Motor neuron (in vitro differentiated cells): ENCODE results near the gene ACVR2B. TPM values are rescaled to one million over a fixed set of nuclear protein-coding genes. Genes with fewer than 3 reads are reported as not detected.

Source experiments
- ATAC-seq, 8 experiments: fragments of 200-7000 bp; cut with Tn5 transposase; replicated peaks in 6 of 8; 2 replicates each; pipeline ENCODE4 v1.8.0; 2021; ENCODE audit warnings: mild to moderate bottlenecking in 8 of 8, moderate library complexity in 8 of 8
- H3K27ac ChIP-seq, 2 donors: fragments of 250-450 bp; sonication (Bioruptor Pico); 2 replicates each; pipeline ENCODE4 v1.9.0; 2021; ENCODE audit warnings: antibody characterized with exemption in 2 of 2, mild to moderate bottlenecking in 2 of 2, moderate library complexity in 1 of 2
- H3K4me1 ChIP-seq, 2 donors: fragments of 250-450 bp; sonication (Bioruptor Pico); replicated peaks in 1 of 2; 2 replicates each; pipeline ENCODE4 v1.6.1; 2021; ENCODE audit warnings: antibody characterized with exemption in 2 of 2, mild to moderate bottlenecking in 2 of 2, moderate library complexity in 1 of 2
- H3K4me3 ChIP-seq, 5 donors: fragments of 250-450 bp; sonication (Bioruptor Pico); 2 replicates each; pipeline ENCODE4 v1.9.0; 2021; ENCODE audit warnings: antibody characterized with exemption in 5 of 5, mild to moderate bottlenecking in 5 of 5, moderate library complexity in 4 of 5
- WGBS, 10 experiments: fragments of 450-650 bp; shearing (Covaris generic); methylation state at CpG; one replicate each; pipeline ENCODE4 v1.0.0; 2022; 5-methylcytosine and 5-hydroxymethylcytosine counted together
- in situ Hi-C, 9 experiments: fragments of 400-800 bp; cut with MboI; loops; one replicate each; pipeline ENCODE4 v1.15.0; 2021; ENCODE audit warnings: low sequenced_read_pairs in 9 of 9, low pct_unique_long_range_greater_than_20kb in 2 of 9; ENCODE audit not compliant: unreplicated experiment in 9 of 9
- total RNA-seq, 8 experiments: library from RNA; unstranded; fragments of 300-600 nt; gene quantifications; 2 replicates each; pipeline versions ENCODE4 v1.2.3 to v1.2.4, GENCODE V29; 2022

The ACVR2B gene
- total RNA-seq, 8 experiments from 2014 or later, result 1.2 to 83.1 (median 31.5) TPM

DNA sequence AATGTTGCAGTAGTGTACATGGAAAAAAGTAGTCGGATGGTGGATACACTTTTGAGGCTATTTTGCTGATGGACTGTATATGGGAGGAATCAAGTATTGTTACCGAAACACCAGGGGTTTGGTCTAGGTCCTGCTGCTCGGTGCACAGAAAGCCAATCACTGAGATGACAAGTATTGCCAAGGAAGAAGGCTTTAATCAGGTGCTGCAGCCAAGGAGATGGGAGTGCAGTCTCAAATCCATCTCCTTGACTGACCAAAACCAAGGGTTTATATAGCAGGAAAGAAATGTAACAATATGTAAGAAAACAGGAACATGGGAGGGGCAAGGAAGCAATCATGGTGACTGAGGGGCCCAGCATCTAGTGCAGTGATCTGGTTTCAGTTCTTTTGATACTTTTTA lies 2.8 kb upstream of the ACVR2B start:
- 60 to 100% (median 89%) methylated on average over 1 to 3 of the region's 3 CpGs; no CpG with 5 or more reads in 3 of the 10 experiments for WGBS, 10 experiments
- no peak overlapping the region for H3K4me3 ChIP-seq
- in situ Hi-C loops, result no loop called here
- H3K27ac ChIP-seq, result no peak overlapping the region
- H3K4me1 ChIP-seq, result peaks cover under 1% of the 10 kb centered on the region in 2 donors
- no peak for ATAC-seq

DNA sequence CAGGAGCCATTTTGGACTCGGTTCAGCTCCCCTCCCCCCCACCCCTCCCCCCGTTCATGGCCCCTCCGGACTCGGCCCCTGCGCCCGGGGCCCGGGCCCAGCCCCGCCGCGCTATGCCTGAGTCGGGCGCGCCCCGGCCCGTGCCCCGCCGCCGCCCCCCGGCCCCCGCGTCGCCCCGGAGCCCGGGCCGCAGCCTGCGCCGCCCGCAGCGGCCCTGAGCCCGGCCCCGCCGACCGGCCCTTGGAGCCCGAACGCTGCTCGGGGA lies 155 bp downstream of the ACVR2B start:
- no peak for ATAC-seq
- peak overlapping the region; percentile 91 to 98 (median 98) for H3K4me3 ChIP-seq
- no CpG with 5 or more reads among the region's 36 CpGs for WGBS, 10 experiments
- peaks cover 10 to 16% of the 10 kb centered on the region in 2 donors for H3K4me1 ChIP-seq
- H3K27ac ChIP-seq, result peak overlapping the region; percentile 99
- in situ Hi-C loops, result no loop called here

GRCh38 chr3:38454178-38454883 lies 641 bp downstream of the ACVR2B start:
- peak overlapping the region; percentile 91 to 98 (median 98) for H3K4me3 ChIP-seq
- ATAC-seq, result peak; percentile 34 to 72 (median 42)
- WGBS, 10 experiments, result no CpG with 5 or more reads among the region's 78 CpGs
- peaks cover 10 to 16% of the 10 kb centered on the region in 2 donors for H3K4me1 ChIP-seq
- peak overlapping the region; percentile 99 for H3K27ac ChIP-seq
- in situ Hi-C loops, result no loop called here

GRCh38 chr3:38454884-38455638 lies 1.4 kb downstream of the ACVR2B start:
- 0% methylated on average over 3 to 5 of the region's 72 CpGs; no CpG with 5 or more reads in 8 of the 10 experiments for whole genome bisulfite sequencing, 10 experiments
- peak; percentile 9 to 68 (median 64) for ATAC-seq
- H3K27ac ChIP-seq, result peak overlapping the region; percentile 99
- H3K4me1 ChIP-seq, result peaks cover 10 to 16% of the 10 kb centered on the region in 2 donors
- H3K4me3 ChIP-seq, result peak overlapping the region; percentile 91 to 98 (median 98)
- in situ Hi-C loops, result no loop called here

DNA sequence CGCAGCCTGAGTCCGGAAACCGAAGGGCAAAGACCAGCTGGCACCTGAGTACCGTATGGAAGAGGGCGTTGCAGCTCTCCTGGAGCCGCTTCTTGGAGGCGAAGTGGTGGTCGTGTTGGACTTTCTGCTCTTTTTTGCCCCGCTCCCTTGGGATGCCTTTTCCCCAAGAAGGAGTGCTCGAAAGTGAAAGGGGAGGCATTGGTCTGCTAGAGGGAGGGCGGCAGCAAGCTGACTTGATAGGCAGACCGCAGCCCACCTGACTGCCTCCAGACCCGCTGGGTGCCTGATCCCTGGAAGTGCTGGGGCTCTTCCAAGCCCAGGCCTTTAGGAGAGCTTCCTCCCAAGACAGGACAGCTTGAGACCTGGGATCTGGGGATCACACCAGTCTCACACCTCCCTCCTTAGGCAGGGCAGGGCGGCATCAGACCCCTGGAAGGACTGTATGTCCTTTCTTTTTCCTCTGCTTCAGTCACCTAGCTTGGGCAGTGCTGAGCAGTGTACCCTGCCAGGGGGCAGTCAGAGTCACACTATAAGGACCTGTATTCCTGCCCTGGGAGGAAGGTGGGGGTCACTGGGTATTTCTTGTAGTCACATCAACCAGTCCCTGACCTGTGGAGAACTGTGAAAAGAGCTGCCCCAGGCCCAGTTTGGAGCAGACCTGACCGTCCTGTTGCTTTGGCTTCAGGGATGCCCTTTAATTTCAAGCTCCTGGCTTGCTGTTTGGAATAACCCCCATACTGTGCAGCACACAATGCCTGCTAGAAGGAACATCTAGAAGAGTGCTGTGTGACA lies 2.1 kb downstream of the ACVR2B start:
- peak in 7 of 8 experiments; percentile 1 to 41 (median 33) for ATAC-seq
- Histone ChIP-seq H3K27ac (peak overlapping the region; percentile 99), H3K4me1 (peaks cover 10 to 16% of the 10 kb centered on the region in 2 donors), H3K4me3 (peak overlapping the region; percentile 91 to 98 (median 98))
- in situ Hi-C loops, result no loop called here
- 0 to 100% (median 21%) methylated on average over 1 to 3 of the region's 15 CpGs; no CpG with 5 or more reads in 4 of the 10 experiments for WGBS, 10 experiments

- 73 to 100% (median 93%) methylated on average over 1 to 8 of the region's 9 CpGs; no CpG with 5 or more reads in 1 of the 10 experiments for WGBS, 10 experiments
- H3K27ac ChIP-seq, result no peak overlapping the region
- no peak for ATAC-seq
- H3K4me1 ChIP-seq, result peaks cover 10 to 16% of the 10 kb centered on the region in 2 donors
- no peak overlapping the region for H3K4me3 ChIP-seq
- in situ Hi-C loops, result no loop called here
Measured at GRCh38 chr3:38457111-38458003, 3.7 kb downstream of the ACVR2B start.

DNA sequence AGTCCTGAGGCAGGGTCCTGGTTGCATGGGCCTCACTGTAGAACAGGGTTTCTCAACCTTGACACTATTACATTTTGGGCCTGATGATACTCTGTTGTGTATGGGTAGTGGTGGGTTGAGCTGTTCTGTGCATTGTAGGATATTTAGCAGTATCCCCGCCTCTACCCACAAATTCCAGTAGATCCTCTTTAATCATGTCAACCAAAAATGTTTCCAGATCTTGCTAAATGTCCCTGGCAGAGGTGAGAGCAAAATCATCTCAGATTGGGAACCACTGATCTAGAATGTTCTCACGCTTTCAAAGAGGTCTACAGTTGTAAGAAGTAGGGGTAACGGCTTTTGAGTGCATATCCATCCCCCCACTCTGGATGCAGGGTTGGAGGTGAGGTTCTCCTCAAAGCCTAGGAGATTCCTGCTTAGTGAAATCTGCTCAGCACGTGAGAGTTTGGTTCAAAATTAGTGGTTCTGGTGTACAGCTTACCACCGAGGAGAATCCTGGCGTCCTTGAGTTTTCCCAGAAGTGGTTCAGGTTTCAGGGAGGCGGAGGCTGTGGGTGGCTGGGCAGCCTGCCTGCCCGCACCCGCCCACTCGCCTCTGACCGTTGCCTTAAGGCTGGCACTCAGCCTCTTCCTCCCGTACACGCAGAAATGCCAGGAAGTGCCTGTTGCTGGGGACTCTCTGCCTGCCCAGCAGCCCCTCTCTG lies 5.3 kb downstream of the ACVR2B start:
- in situ Hi-C loops, result no loop called here
- Histone ChIP-seq H3K4me1 (peaks cover 10 to 16% of the 10 kb centered on the region in 2 donors), H3K27ac (no peak overlapping the region), H3K4me3 (no peak overlapping the region)
- WGBS, 10 experiments, result 0 to 100% (median 80%) methylated on average over 1 to 7 of the region's 13 CpGs; no CpG with 5 or more reads in 5 of the 10 experiments
- peak in 1 of 8 experiments; percentile 16 for ATAC-seq

- Histone ChIP-seq H3K4me3 (no peak overlapping the region), H3K27ac (no peak overlapping the region), H3K4me1 (peaks cover 10 to 16% of the 10 kb centered on the region in 2 donors)
- in situ Hi-C loops, result no loop called here
- WGBS, 10 experiments, result 83 to 86% methylated on average over 1 of the region's 10 CpGs; no CpG with 5 or more reads in 8 of the 10 experiments
- ATAC-seq, result no peak
Measured at GRCh38 chr3:38459499-38460048, 5.9 kb downstream of the ACVR2B start.

GRCh38 chr3:38460377-38461270 lies 6.9 kb downstream of the ACVR2B start:
- ATAC-seq, result no peak
- 58 to 100% (median 87%) methylated on average over 1 to 6 of the region's 12 CpGs for WGBS, 10 experiments
- no peak overlapping the region for H3K4me3 ChIP-seq
- in situ Hi-C loops, result no loop called here
- no peak overlapping the region for H3K27ac ChIP-seq
- peaks cover 10 to 16% of the 10 kb centered on the region in 2 donors for H3K4me1 ChIP-seq

DNA sequence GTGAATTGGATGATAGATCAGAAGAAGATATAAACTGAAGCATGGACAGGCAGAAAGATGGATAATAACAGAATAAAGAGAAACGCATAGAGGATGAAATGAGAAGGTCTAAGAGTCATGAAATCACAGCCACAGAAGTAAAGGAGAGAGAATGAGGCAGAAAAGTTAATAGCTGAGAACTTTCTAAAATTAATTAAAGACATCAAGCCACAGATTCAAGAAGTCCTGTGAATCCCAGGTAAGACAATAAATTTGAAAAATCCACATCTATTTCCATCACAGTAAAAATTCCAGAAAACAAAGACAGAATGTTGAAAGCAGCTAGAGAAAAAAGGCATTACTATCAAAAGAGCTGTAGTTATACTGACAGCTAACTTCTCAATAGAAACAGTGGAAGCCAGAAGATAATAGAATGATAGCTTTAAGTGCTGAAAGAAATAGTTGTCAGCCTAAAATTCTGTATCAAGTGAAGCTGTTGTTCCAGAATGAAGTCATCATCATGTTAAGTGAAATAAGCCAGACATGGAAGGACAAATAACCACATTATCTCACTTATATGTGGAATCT lies 12.0 kb downstream of the ACVR2B start:
- Histone ChIP-seq H3K4me1 (no peaks in the 10 kb centered on the region), H3K27ac (no peak overlapping the region), H3K4me3 (no peak overlapping the region)
- 94 to 100% (median 100%) methylated on average over 1 of the region's 1 CpG for WGBS, 10 experiments
- in situ Hi-C loops, result no loop called here
- no peak for ATAC-seq

GRCh38 chr3:38468765-38469164 lies 15.1 kb downstream of the ACVR2B start:
- Histone ChIP-seq H3K27ac (no peak overlapping the region), H3K4me1 (no peaks in the 10 kb centered on the region), H3K4me3 (no peak overlapping the region)
- ATAC-seq, result no peak
- 88 to 100% methylated on average over 1 of the region's 1 CpG; no CpG with 5 or more reads in 8 of the 10 experiments for WGBS, 10 experiments
- in situ Hi-C loops, result no loop called here
